Nephron progenitor cell (in vitro differentiated cells): ENCODE data around the gene RASGRP3.

ENCODE experiments used
- DNase-seq: peaks from one replicate; pipeline ENCODE4 v3.0.0; 2021
- H3K27ac Mint-ChIP-seq: 2 replicates; pipeline ENCODE4 v1.8.0; 2021; ENCODE audit warnings: mild to moderate bottlenecking, moderate library complexity, mixed read lengths
- H3K27me3 Mint-ChIP-seq: 2 replicates; pipeline ENCODE4 v1.8.0; 2021; ENCODE audit warnings: mild to moderate bottlenecking, low read depth, mixed read lengths; ENCODE audit not compliant: poor library complexity
- H3K36me3 Mint-ChIP-seq: 2 replicates; pipeline ENCODE4 v1.8.0; 2021; ENCODE audit warnings: low read depth, mixed read lengths
- H3K4me1 Mint-ChIP-seq: 2 replicates; pipeline ENCODE4 v1.8.0; 2021; ENCODE audit warnings: mixed read lengths
- H3K4me3 Mint-ChIP-seq: 2 replicates; pipeline ENCODE4 v1.8.0; 2021; ENCODE audit warnings: mild to moderate bottlenecking, moderate library complexity, mixed read lengths
- H3K9me3 Mint-ChIP-seq: 2 replicates; pipeline ENCODE4 v1.8.0; 2021; ENCODE audit warnings: mild to moderate bottlenecking, moderate library complexity, mixed read lengths
- CTCF ChIP-seq: fragments of 200-600 bp; sonication (generic); IDR thresholded peaks from 2 replicates; pipeline ENCODE4 v1.5.0; 2021; ENCODE audit warnings: antibody characterized with exemption

RASGRP3 gene

GRCh38 chr2:33513480-33513879 is 37.0 kb downstream of the RASGRP3 start:
- Mint-ChIP-seq H3K4me1 (peaks cover 17% of the 10 kb centered on the region), H3K4me3 (no peak overlapping the region), H3K9me3 (no peaks in the 10 kb centered on the region), H3K27ac (no peak overlapping the region), H3K36me3 (peaks cover 4% of the 10 kb centered on the region), H3K27me3 (peaks cover 10% of the 10 kb centered on the region)
- no peak for TF ChIP-seq CTCF
- DNase-seq = no peak

GRCh38 chr2:33516456-33516995 is 40.1 kb downstream of the RASGRP3 start:
- Mint-ChIP-seq H3K36me3 (peaks cover 4% of the 10 kb centered on the region), H3K4me1 (peaks cover 10% of the 10 kb centered on the region), H3K27me3 (peaks cover 3% of the 10 kb centered on the region), H3K4me3 (no peak overlapping the region), H3K27ac (no peak overlapping the region), H3K9me3 (no peaks in the 10 kb centered on the region)
- TF ChIP-seq CTCF = no peak
- DNase-seq = no peak

- Mint-ChIP-seq H3K27me3 (peaks cover 3% of the 10 kb centered on the region), H3K9me3 (no peaks in the 10 kb centered on the region), H3K4me3 (no peak overlapping the region), H3K36me3 (peaks cover 4% of the 10 kb centered on the region), H3K4me1 (peaks cover 20% of the 10 kb centered on the region), H3K27ac (no peak overlapping the region)
- no peak for TF ChIP-seq CTCF
- DNase-seq = no peak
Measured at GRCh38 chr2:33518200-33518599, 41.8 kb downstream of the RASGRP3 start.

GRCh38 chr2:33518929-33519328 is 42.5 kb downstream of the RASGRP3 start:
- Mint-ChIP-seq H3K9me3 (no peaks in the 10 kb centered on the region), H3K4me1 (peaks cover 20% of the 10 kb centered on the region), H3K27ac (no peak overlapping the region), H3K36me3 (peaks cover 4% of the 10 kb centered on the region), H3K4me3 (no peak overlapping the region), H3K27me3 (peaks cover 3% of the 10 kb centered on the region)
- TF ChIP-seq CTCF = no peak
- DNase-seq = no peak

GRCh38 chr2:33521791-33522281 is 45.4 kb downstream of the RASGRP3 start:
- no peak overlapping the region for H3K27ac Mint-ChIP-seq
- TF ChIP-seq CTCF = no peak
- H3K36me3 Mint-ChIP-seq = no peaks in the 10 kb centered on the region
- no peak for DNase-seq
- no peaks in the 10 kb centered on the region for H3K9me3 Mint-ChIP-seq
- no peak overlapping the region for H3K4me3 Mint-ChIP-seq
- H3K27me3 Mint-ChIP-seq = no peaks in the 10 kb centered on the region
- peaks cover 20% of the 10 kb centered on the region for H3K4me1 Mint-ChIP-seq

GRCh38 chr2:33522576-33522975 is 46.1 kb downstream of the RASGRP3 start:
- Mint-ChIP-seq H3K36me3 (no peaks in the 10 kb centered on the region), H3K27ac (peak overlapping the region; percentile 85), H3K4me1 (peaks cover 20% of the 10 kb centered on the region), H3K9me3 (no peaks in the 10 kb centered on the region), H3K4me3 (peak overlapping the region; percentile 21), H3K27me3 (no peaks in the 10 kb centered on the region)
- no peak for TF ChIP-seq CTCF
- no peak for DNase-seq
